Measurements from ENCODE around the gene SMIM11. TPM values are rescaled to one million over a fixed set of nuclear protein-coding genes. Genes with fewer than 3 reads are reported as not detected.

SMIM11 gene
- total RNA-seq, 1 experiment from 2014 or later, result 2.3 TPM

DNA sequence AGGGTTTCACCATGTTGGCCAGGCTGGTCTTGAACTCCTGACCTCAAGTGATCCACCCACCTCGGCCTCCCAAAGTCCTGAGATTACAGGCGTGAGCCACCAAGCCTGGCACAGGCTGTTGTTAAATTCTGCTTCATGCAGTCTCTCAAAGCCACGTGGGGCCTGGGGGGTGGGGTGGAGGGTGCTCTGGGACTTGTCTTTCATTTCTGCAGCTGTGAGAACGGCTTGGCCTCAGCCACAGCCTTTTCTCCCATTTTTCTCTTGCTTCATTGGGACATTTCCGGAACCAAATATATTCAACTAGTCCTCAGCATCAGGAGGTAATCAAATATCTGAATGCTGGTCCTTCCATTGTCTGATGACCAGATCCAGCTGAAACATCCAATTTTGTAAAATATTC, 39.1 kb upstream of the SMIM11 start:
- no peak overlapping the region for H2BK15ac ChIP-seq (ENCODE audit: low read depth, low read length)
- no peaks in the 10 kb centered on the region for H3K9me3 ChIP-seq (ENCODE audit: control insufficient read depth, low read depth, low read length)
- H3K23me2 ChIP-seq (ENCODE audit: insufficient read length, low read depth, low read length, poor library complexity, severe bottlenecking), result no peaks in the 10 kb centered on the region
- no peak overlapping the region for H3K14ac ChIP-seq (ENCODE audit: insufficient read depth, low read length)
- Mint-ChIP-seq H3K27ac (no peak overlapping the region), H3K36me3 (ENCODE audit: insufficient read depth in 1 of 3, low read depth in 3 of 3) (no peaks in the 10 kb centered on the region), H3K4me3 (no peak overlapping the region), H3K27me3 (ENCODE audit: low read depth) (peaks cover 2% of the 10 kb centered on the region), H3K4me1 (peaks cover 12 to 20% of the 10 kb centered on the region in 2 experiments), H3K9me3 (no peaks in the 10 kb centered on the region; a peak in 1 of 5 replicates)
- no peak overlapping the region for H4K91ac ChIP-seq (ENCODE audit: insufficient read length, low read depth, low read length)
- H2AFZ ChIP-seq (ENCODE audit: low read length), result no peak overlapping the region
- no peaks in the 10 kb centered on the region for H3K4me1 ChIP-seq (ENCODE audit: insufficient read depth, low read length)
- no peak overlapping the region for H2BK5ac ChIP-seq (ENCODE audit: insufficient read length, low read length)
- H2BK20ac ChIP-seq (ENCODE audit: low read depth, low read length, poor library complexity, severe bottlenecking), result no peak overlapping the region
- no peak overlapping the region for H3T11ph ChIP-seq (ENCODE audit: low read length)
- DNase-seq, result no peak
- H3K27me3 ChIP-seq (ENCODE audit: insufficient read depth, low read length), result no peaks in the 10 kb centered on the region
- H2BK12ac ChIP-seq (ENCODE audit: insufficient read length, low read depth, low read length), result no peak overlapping the region
- H3K27ac ChIP-seq (ENCODE audit: insufficient read length, low read depth, low read length), result no peak overlapping the region
- no peak overlapping the region for H4K5ac ChIP-seq (ENCODE audit: insufficient read length, low read depth, low read length)
- H4K20me1 ChIP-seq (ENCODE audit: control insufficient read depth, insufficient read depth, insufficient read length), result no peaks in the 10 kb centered on the region
- TF ChIP-seq CTCF (conservative IDR thresholded peaks at IDR 0.05), result no peak
- no peak overlapping the region for H3K4ac ChIP-seq (ENCODE audit: low read depth, low read length)
- no peak overlapping the region for H3K9ac ChIP-seq (ENCODE audit: extremely low read depth, insufficient read length, low read length)
- H3K56ac ChIP-seq (ENCODE audit: insufficient read length, low read depth, low read length), result no peak overlapping the region
- no peak overlapping the region for H2BK120ac ChIP-seq (ENCODE audit: low read depth, low read length, poor library complexity, severe bottlenecking)
- no peak overlapping the region for H2AK5ac ChIP-seq (ENCODE audit: insufficient read length, low read length)
- H3K4me2 ChIP-seq (ENCODE audit: insufficient read depth, insufficient read length, low read length), result no peak overlapping the region
- H3K18ac ChIP-seq (ENCODE audit: insufficient read length, low read depth, low read length), result no peak overlapping the region
- H3K23ac ChIP-seq (ENCODE audit: insufficient read length, low read depth, low read length), result no peak overlapping the region
- no peaks in the 10 kb centered on the region for H3K79me2 ChIP-seq (ENCODE audit: insufficient read depth, low read length)
- no peak overlapping the region for H4K8ac ChIP-seq (replicated peaks; ENCODE audit: insufficient read length, low read depth, low read length)
- no CpG with 5 or more reads among the region's 5 CpGs for WGBS (ENCODE audit: extremely low coverage, insufficient read length, low lambda C conversion rate)
- H3K79me1 ChIP-seq (ENCODE audit: insufficient read depth, low read depth, low read length, poor library complexity, severe bottlenecking), result no peaks in the 10 kb centered on the region

Measured in H9 (cell line).